NCI-H1048 (cell line): ENCODE data around the gene TMEFF2.

Source experiments
- DNase-seq: peaks from one replicate; lab custom pipeline; 2025; lab: John Stamatoyannopoulos, UW

The TMEFF2 gene

GRCh38 chr2:191965733-191966132, 229.0 kb downstream of the TMEFF2 start:
- no peak for DNase-seq

GRCh38 chr2:191961556-191961955, 233.2 kb downstream of the TMEFF2 start:
- no peak for DNase-seq

- DNase-seq: no peak
Measured at GRCh38 chr2:191959209-191959608, 235.5 kb downstream of the TMEFF2 start.

GRCh38 chr2:191957996-191958860, 236.5 kb downstream of the TMEFF2 start:
- no peak for DNase-seq

- no peak for DNase-seq
Measured at GRCh38 chr2:191954451-191954850, 240.3 kb downstream of the TMEFF2 start.

- no peak for DNase-seq
Measured at GRCh38 chr2:191952515-191953270, 242.0 kb downstream of the TMEFF2 start.

- DNase-seq: no peak
Measured at GRCh38 chr2:191951832-191952231, 242.9 kb downstream of the TMEFF2 start.

GRCh38 chr2:191951376-191951775, 243.4 kb downstream of the TMEFF2 start:
- no peak for DNase-seq

- no peak for DNase-seq
Measured at GRCh38 chr2:191950132-191950874, 244.4 kb downstream of the TMEFF2 start.

GRCh38 chr2:191947235-191947634, 247.5 kb downstream of the TMEFF2 start:
- DNase-seq: no peak

- no peak for DNase-seq
Measured at GRCh38 chr2:191946471-191947182, 248.1 kb downstream of the TMEFF2 start.

GRCh38 chr2:191945623-191946022, 249.1 kb downstream of the TMEFF2 start:
- no peak for DNase-seq

GRCh38 chr2:191942739-191943103, 252.0 kb downstream of the TMEFF2 start:
- no peak for DNase-seq

GRCh38 chr2:191942090-191942738, 252.5 kb downstream of the TMEFF2 start:
- DNase-seq: no peak

- DNase-seq: no peak
Measured at GRCh38 chr2:191941376-191941929, 253.3 kb downstream of the TMEFF2 start.

GRCh38 chr2:191938779-191939178, 256.0 kb downstream of the TMEFF2 start:
- DNase-seq: no peak

GRCh38 chr2:191936882-191937405, 257.8 kb downstream of the TMEFF2 start:
- no peak for DNase-seq

GRCh38 chr2:191935247-191935646, 259.5 kb downstream of the TMEFF2 start:
- no peak for DNase-seq

GRCh38 chr2:191933307-191934105, 261.2 kb downstream of the TMEFF2 start:
- DNase-seq: no peak

- no peak for DNase-seq
Measured at GRCh38 chr2:191932286-191932685, 262.4 kb downstream of the TMEFF2 start.
